NCI-H748 (cell line): Measurements from ENCODE around the gene ADGRB2.

Experiments used
- DNase-seq: peaks from one replicate; lab custom pipeline; 2025; ENCODE audit not compliant: unreplicated experiment; lab: John Stamatoyannopoulos, UW

The ADGRB2 gene

GRCh38 chr1:31704271-31705079, 59.7 kb downstream of the ADGRB2 start:
- DNase-seq: peak; percentile 71

- DNase-seq: peak; percentile 20
These were observed 60.5 kb downstream of the ADGRB2 start, which contains the start of gene COL16A1 for GRCh38 chr1:31703431-31704270. Gene COL16A1 (minus strand): TSS chr1:31704017. CDS start chr1:31702193, 1,824 bp downstream.

GRCh38 chr1:31702836-31703404, 61.2 kb downstream of the ADGRB2 start:
- no peak for DNase-seq

DNA sequence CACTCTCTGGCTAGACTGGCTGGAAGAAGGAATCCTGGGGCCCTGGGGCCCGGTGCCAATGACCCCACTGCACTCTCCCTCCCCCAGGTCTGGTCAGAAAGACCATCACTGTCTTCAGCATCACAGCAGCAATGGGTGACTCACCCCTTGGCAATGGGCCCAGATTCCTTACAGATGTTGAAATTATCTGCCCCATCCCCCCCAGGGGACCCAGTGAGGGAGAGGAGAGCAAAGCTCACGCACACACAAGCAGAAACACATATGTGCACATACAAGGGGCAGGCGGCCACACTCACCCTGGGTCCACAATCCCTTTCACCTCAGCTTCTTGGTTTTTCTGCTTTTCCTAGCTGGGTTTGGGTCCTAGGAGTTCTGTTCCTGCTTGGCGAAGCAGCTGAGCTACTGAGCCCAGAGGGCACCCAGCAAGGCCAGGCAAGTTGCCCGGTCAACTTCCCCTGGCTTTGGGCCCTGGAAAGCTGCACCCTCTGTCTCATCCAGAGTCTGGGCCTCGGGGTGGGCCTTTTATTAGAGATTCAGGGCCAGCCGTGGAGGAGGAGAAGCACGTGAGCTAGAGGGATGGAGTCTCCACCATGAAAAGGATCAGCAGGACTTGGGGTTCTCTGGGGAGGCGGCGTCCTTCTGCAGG, 62.9 kb downstream of the ADGRB2 start:
- DNase-seq: peak; percentile 41

DNA sequence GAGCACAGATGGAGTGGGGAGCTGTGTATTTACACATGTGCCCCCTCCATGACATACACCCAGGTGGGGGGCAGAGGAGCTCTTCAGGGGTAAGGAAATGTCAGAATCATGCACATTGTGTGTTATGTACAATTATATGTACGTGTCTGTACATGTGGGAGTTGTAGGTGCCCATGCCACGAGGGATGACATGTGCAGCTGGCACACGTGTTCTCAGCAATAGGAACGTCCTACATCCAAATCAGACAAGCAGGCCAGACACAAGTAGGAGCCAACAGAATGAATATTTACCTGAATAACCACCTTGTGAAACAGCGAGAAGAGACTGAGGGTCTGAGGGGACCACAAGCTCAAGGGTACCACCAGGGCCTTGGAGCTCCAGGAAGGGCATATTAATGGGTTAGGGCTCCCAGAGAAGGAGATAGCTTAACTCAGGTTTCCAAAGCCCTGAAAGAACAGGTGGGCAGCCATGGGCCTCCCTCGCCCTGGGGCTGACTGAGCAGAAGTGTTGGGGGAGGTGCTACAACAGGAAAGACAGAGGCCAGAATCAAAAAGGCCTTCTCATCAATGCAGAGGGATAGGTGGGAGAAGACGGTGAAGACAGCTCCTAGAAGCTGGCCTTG, 63.6 kb downstream of the ADGRB2 start:
- no peak for DNase-seq

DNA sequence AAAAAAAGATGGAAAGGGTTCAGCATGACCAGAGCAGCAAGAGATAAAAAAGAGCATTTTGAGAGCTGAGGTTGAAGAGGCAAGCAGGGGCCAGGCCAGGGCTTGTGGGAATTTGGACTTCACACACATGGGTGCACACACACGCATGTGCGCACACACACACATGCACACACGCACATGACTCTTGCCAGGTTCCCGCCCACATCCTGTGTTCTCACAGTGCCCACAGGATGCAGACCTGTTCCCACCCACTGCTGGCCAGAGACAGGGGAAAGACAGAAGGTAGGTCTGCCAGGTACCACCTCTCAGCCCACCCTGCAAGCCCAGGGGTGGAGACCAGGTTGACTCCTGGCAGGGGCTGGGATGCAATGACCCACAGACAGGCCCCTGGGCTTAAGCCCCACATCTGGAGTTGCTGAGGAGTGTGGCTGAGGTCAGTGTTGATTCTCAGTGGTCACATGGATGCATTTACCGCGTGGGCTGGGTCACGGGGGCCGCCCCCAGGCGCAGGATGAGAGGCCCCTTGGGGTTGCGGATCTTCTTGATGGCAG, 64.7 kb downstream of the ADGRB2 start:
- DNase-seq: no peak

- DNase-seq: no peak
These were observed 66.7 kb downstream of the ADGRB2 start for GRCh38 chr1:31697369-31697984.

DNA sequence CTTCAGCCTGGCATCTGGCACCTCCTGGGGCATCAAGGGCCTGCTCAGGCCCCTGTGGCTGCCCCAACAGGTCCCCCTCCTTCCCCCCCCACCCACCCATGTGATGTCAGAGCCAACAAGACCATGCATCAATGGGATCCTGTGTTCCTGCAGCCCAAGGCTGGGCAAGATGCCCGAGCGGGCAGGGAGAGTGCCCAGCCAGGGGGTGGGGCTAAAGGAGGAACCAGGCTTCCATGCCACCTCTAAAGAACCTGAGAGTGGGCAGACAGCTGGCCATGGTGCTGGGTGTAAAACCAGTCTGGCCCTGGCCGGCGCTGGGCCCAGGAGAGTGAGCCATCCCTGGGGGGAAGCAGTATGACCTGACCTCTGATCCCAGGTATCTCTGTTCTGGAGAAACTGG, 67.9 kb downstream of the ADGRB2 start:
- DNase-seq: no peak

GRCh38 chr1:31695327-31695726, 68.8 kb downstream of the ADGRB2 start:
- no peak for DNase-seq

- no peak for DNase-seq
These were observed 69.2 kb downstream of the ADGRB2 start for GRCh38 chr1:31694964-31695313.

DNA sequence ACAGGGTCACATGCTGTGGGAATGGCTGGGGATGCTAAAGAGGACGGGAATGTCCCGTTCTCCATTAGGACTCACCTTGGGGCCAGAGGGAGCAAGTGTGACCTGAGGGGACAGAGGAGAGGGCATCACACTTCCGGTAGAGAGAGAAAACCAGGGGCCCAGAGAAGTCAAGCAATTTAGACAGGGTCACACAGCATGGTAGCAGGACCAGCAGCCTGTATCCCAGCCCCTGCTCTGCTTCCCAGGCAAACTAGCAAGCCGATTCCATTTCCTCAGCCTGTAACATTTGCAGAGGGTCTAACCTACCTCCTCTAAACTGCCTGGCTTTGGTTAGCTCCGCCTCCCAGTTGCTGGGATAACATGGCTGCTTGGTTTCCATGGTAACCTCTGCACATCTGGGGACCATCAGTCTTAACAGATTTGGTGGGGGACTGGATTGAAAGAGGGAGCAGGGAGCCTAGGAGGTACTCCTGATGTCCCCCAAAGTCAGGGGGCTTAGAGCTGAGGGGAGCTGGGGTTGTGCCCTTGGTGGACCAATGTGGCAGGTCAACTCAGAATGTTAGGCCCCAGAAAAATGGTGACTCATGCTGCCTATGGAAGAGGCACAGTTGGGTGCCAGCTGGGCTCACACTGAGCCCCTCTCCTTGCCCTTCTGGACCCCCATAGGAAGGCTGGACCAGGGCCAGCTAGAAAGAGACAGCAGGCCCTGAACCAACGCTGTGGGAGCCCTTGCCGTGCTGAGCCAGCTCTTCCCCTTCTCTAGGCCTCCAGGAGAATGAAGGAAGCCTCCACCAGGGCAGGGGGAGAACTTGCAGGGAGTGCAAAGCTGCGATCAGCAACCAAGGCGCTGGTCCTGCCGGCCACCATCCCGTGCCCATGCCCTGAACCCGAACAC, 69.8 kb downstream of the ADGRB2 start:
- no peak for DNase-seq

- no peak for DNase-seq
These were observed 70.9 kb downstream of the ADGRB2 start for GRCh38 chr1:31693231-31693630.

DNA sequence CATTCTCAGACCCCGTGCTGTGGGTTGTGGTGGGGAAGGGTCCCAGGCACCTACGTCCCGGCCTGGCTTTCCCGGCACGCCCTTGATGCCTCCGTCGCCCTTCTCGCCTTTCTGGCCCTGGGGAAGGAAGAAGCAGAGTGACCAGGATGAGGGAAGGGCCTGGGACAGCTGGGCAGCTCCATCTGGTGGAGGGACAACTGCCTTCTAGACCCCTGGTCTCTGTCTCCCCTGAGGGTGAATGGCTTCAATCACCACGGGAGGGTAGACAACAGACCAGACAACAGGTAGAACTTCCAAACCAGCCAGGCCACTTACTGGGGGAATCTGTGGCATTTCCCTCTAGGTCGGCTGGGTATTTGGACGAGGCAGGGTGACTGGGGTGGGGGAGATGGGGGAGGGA, 72.2 kb downstream of the ADGRB2 start:
- DNase-seq: no peak

- DNase-seq: no peak
These were observed 72.7 kb downstream of the ADGRB2 start for GRCh38 chr1:31691446-31691845.

GRCh38 chr1:31690921-31691320, 73.2 kb downstream of the ADGRB2 start:
- no peak for DNase-seq

GRCh38 chr1:31689854-31690253, 74.3 kb downstream of the ADGRB2 start:
- no peak for DNase-seq

- DNase-seq: peak; percentile 5
These were observed 74.8 kb downstream of the ADGRB2 start for GRCh38 chr1:31689379-31689778.

DNA sequence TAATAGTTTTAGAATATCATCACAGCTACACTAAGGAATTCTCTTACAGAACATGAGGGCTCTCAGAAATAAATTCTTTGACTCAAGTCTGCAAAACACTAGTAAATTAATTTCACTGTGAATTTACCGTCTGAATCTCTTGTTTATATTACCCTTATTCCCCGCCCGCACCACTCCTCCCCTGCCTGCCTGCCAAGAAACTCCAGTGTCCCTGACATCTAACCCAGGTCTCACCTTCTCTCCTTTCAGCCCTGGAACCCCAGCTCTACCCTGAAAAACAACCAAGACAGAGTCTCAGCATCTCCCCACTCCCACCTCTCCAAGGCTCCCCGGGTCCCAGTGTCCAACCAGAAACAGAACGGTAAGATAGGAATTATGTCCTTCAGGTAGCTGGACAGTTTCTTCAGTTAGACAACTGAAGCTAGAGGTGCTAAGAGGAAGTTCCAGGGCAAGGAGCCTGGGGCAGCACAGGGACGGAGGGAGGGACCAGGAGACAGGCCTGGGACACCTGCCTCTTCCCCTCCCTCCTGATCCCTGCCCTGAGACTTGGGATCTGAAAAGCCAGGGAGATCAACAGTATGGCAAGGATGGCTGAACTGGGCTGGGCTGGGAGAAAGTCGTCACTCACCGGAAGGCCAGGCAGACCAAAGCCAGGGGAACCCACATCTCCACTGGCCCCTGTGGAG, 75.8 kb downstream of the ADGRB2 start:
- no peak for DNase-seq

DNA sequence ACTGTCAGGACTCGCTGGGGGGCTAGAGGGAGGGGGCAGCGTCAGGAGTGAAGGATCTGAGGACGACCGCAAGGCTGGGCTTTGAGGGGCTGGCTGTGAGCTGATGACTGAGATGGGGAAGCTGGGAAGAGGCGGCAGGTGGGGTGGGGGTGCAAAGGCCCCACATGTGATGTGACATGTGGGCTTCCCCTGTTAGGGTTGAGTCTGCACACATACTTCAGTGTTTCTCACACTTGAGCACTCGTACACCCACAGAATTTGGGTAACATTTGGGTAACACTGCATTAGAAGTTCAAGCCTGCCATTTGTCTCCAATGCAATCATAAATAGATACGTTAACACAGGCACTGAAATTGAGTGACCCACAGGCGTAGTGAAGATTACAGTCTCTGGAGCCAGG, 76.5 kb downstream of the ADGRB2 start:
- DNase-seq: no peak
